ENCODE results near the gene SIRT5.

SIRT5 gene

DNA sequence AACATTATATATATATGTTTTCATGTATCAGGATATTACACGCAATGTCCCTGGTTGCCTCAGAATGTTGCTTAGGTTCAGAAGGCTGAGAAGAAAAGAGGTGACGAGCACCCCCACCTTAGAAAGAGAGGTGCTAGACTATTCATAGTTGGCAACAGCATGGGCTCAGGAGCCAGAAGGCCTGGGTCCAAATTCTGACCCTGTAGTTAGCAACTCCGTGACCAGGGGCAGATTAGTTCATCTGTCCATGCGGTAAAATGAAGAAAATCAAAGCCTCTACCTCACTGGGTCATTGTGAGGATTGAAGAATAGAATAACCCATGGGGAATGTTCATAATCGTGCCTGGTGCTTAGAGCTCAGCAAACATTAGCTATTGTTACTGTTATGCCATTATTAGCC is 5.4 kb upstream of the SIRT5 start:
- Histone ChIP-seq H3K36me3 (ENCODE audit: control insufficient read depth in 2 of 2, insufficient read depth in 1 of 2, low read length in 2 of 2) (no peaks in the 10 kb centered on the region), H3K9me3 (ENCODE audit: control insufficient read depth, insufficient read depth, low read depth, low read length) (no peaks in the 10 kb centered on the region), H3K4me1 (ENCODE audit: control insufficient read depth, insufficient read depth, low read length) (0 out of 2 replicates have a peak, but pooled peaks cover 3% of the 10 kb centered on the region), H3K27ac (ENCODE audit: extremely low read depth, low read depth, low read length) (no peak overlapping the region), H3K4me3 (ENCODE audit: low read depth, low read length) (no peak overlapping the region)
- POLR2A ChIA-PET: interaction anchor here (0.6 to 1.3 kb wide), 3 partner anchors 46 to 1557 kb away, joined by 3 to 5 read pairs (median 3); partner anchors contain the start of genes HIVEP1, NOL7 and TBC1D7
- TF ChIP-seq, protein P1, sequence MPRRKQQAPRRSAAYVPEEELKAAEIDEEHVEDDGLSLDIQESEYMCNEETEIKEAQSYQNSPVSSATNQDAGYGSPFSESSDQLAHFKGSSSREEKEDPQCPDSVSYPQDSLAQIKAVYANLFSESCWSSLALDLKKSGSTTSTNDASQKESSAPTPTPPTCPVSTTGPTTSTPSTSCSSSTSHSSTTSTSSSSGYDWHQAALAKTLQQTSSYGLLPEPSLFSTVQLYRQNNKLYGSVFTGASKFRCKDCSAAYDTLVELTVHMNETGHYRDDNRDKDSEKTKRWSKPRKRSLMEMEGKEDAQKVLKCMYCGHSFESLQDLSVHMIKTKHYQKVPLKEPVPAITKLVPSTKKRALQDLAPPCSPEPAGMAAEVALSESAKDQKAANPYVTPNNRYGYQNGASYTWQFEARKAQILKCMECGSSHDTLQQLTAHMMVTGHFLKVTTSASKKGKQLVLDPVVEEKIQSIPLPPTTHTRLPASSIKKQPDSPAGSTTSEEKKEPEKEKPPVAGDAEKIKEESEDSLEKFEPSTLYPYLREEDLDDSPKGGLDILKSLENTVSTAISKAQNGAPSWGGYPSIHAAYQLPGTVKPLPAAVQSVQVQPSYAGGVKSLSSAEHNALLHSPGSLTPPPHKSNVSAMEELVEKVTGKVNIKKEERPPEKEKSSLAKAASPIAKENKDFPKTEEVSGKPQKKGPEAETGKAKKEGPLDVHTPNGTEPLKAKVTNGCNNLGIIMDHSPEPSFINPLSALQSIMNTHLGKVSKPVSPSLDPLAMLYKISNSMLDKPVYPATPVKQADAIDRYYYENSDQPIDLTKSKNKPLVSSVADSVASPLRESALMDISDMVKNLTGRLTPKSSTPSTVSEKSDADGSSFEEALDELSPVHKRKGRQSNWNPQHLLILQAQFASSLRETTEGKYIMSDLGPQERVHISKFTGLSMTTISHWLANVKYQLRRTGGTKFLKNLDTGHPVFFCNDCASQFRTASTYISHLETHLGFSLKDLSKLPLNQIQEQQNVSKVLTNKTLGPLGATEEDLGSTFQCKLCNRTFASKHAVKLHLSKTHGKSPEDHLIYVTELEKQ (tag by site-specific recombination; IDR thresholded peaks at IDR 0.05; ENCODE audit: borderline replicate concordance): no peak
- TF ChIP-seq ZNF776 (tag by site-specific recombination; IDR thresholded peaks at IDR 0.05; ENCODE audit: borderline replicate concordance) (no peak), ZNF664 (tag by site-specific recombination; IDR thresholded peaks at IDR 0.05) (no peak), ZNF335 (tag by site-specific recombination; conservative IDR thresholded peaks at IDR 0.05) (no peak), IKZF3 (tag by site-specific recombination; IDR thresholded peaks at IDR 0.05) (no peak), BCL11A (tag by site-specific recombination; IDR thresholded peaks at IDR 0.05; ENCODE audit: low read depth) (no peak), ZNF530 (tag by site-specific recombination; IDR thresholded peaks at IDR 0.05; ENCODE audit: low read depth) (no peak), KLF7 (tag by site-specific recombination; IDR thresholded peaks at IDR 0.05; ENCODE audit: borderline replicate concordance) (no peak), ZNF416 (tag by site-specific recombination; IDR thresholded peaks at IDR 0.05) (no peak)
- TF ChIP-seq, protein P2, sequence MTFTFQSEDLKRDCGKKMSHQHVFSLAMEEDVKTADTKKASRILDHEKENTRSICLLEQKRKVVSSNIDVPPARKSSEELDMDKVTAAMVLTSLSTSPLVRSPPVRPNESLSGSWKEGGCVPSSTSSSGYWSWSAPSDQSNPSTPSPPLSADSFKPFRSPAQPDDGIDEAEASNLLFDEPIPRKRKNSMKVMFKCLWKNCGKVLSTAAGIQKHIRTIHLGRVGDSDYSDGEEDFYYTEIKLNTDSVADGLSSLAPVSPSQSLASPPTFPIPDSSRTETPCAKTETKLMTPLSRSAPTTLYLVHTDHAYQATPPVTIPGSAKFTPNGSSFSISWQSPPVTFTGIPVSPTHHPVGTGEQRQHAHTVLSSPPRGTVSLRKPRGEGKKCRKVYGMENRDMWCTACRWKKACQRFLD (tag by site-specific recombination; IDR thresholded peaks at IDR 0.05): no peak
- TF ChIP-seq, protein P3, sequence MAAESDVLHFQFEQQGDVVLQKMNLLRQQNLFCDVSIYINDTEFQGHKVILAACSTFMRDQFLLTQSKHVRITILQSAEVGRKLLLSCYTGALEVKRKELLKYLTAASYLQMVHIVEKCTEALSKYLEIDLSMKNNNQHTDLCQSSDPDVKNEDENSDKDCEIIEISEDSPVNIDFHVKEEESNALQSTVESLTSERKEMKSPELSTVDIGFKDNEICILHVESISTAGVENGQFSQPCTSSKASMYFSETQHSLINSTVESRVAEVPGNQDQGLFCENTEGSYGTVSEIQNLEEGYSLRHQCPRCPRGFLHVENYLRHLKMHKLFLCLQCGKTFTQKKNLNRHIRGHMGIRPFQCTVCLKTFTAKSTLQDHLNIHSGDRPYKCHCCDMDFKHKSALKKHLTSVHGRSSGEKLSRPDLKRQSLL (tag by site-specific recombination; IDR thresholded peaks at IDR 0.05): no peak
- TF ChIP-seq, protein P4, sequence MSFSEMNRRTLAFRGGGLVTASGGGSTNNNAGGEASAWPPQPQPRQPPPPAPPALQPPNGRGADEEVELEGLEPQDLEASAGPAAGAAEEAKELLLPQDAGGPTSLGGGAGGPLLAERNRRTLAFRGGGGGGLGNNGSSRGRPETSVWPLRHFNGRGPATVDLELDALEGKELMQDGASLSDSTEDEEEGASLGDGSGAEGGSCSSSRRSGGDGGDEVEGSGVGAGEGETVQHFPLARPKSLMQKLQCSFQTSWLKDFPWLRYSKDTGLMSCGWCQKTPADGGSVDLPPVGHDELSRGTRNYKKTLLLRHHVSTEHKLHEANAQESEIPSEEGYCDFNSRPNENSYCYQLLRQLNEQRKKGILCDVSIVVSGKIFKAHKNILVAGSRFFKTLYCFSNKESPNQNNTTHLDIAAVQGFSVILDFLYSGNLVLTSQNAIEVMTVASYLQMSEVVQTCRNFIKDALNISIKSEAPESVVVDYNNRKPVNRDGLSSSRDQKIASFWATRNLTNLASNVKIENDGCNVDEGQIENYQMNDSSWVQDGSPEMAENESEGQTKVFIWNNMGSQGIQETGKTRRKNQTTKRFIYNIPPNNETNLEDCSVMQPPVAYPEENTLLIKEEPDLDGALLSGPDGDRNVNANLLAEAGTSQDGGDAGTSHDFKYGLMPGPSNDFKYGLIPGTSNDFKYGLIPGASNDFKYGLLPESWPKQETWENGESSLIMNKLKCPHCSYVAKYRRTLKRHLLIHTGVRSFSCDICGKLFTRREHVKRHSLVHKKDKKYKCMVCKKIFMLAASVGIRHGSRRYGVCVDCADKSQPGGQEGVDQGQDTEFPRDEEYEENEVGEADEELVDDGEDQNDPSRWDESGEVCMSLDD (tag by site-specific recombination; IDR thresholded peaks at IDR 0.05): no peak
- CTCF ChIA-PET: interaction anchor here (1.4 kb wide), 1 partner anchor 237 kb away, joined by 5 read pairs; no protein-coding TSS in a partner anchor

DNA sequence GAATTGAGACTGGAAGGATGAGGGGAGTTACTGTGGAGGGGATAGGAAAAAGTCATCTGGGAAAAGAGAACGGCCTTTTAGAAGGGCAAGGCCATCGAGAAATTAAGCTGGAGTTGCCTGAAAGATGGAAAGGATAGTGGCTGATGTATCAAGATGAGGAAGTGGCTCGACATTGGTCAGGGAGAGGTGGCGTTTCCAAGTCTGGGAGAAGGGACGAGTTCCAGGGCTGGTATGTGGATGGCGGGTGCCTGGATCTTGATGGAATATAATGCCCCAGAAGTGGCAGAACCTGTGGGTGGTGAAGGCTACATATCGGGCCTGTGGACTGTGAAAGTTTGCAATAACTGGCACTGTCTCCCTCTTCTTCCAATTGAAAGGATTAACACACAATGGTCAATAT is 2.2 kb upstream of the SIRT5 start:
- CTCF ChIA-PET: interaction anchor here (0.6 to 4.6 kb wide), 6 partner anchors 11 to 495 kb away, joined by 3 to 62 read pairs (median 3); no protein-coding TSS in a partner anchor
- TF ChIP-seq ZNF791 (tag by site-specific recombination; IDR thresholded peaks at IDR 0.05) (no peak), REPIN1 (tag by site-specific recombination; IDR thresholded peaks at IDR 0.05; ENCODE audit: low read depth) (no peak), KLF8 (tag by site-specific recombination; IDR thresholded peaks at IDR 0.05) (no peak), ZNF223 (tag by site-specific recombination; IDR thresholded peaks at IDR 0.05) (no peak), ZNF510 (tag by site-specific recombination; IDR thresholded peaks at IDR 0.05; ENCODE audit: insufficient replicate concordance) (no peak), ZNF585B (tag by site-specific recombination; IDR thresholded peaks at IDR 0.05) (no peak)
- TF ChIP-seq, protein P5, sequence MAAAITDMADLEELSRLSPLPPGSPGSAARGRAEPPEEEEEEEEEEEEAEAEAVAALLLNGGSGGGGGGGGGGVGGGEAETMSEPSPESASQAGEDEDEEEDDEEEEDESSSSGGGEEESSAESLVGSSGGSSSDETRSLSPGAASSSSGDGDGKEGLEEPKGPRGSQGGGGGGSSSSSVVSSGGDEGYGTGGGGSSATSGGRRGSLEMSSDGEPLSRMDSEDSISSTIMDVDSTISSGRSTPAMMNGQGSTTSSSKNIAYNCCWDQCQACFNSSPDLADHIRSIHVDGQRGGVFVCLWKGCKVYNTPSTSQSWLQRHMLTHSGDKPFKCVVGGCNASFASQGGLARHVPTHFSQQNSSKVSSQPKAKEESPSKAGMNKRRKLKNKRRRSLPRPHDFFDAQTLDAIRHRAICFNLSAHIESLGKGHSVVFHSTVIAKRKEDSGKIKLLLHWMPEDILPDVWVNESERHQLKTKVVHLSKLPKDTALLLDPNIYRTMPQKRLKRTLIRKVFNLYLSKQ (tag by site-specific recombination; IDR thresholded peaks at IDR 0.05; ENCODE audit: borderline replicate concordance): no peak
- TF ChIP-seq, protein P3 (tag by site-specific recombination; IDR thresholded peaks at IDR 0.05): no peak

More for the DNA sequence above, 2.2 kb upstream of the SIRT5 start:
- Histone ChIP-seq H3K4me3 (ENCODE audit: low read depth, low read length) (no peak overlapping the region), H3K27ac (ENCODE audit: extremely low read depth, low read depth, low read length) (no peak overlapping the region), H3K9me3 (ENCODE audit: control insufficient read depth, insufficient read depth, low read depth, low read length) (no peaks in the 10 kb centered on the region), H3K36me3 (ENCODE audit: control insufficient read depth in 2 of 2, insufficient read depth in 1 of 2, low read length in 2 of 2) (no peaks in the 10 kb centered on the region), H3K4me1 (ENCODE audit: control insufficient read depth, insufficient read depth, low read length) (0 out of 2 replicates have a peak, but pooled peaks cover 3% of the 10 kb centered on the region)
- POLR2A ChIA-PET: interaction anchor here (1.5 kb wide), 1 partner anchor 10 kb away, joined by 4 read pairs; no protein-coding TSS in a partner anchor

Measured in HEK293 (cell line).